BJ (cell line): ENCODE measurements around the gene VSX2. TPM values are rescaled to one million over a fixed set of nuclear protein-coding genes. Genes with fewer than 3 reads are reported as not detected.

ENCODE experiments used
- CTCF ChIA-PET: fragments of 350-600 bp; formaldehyde crosslinking; extraction: SDS; loops from one replicate; lab custom pipeline; 2021; ENCODE audit warnings: antibody characterized with exemption, inconsistent platforms; lab: Yijun Ruan, JAX
- POLR2A ChIA-PET: fragments of 300-600 bp; sonication (Branson Sonifier 250); formaldehyde crosslinking; extraction: SDS; loops from one replicate; lab custom pipeline; 2021; ENCODE audit warnings: antibody characterized with exemption; lab: Charles Lee
- DNase-seq: peaks from one replicate; pipeline ENCODE4 v3.0.0-alpha.2; 2011; ENCODE audit warnings: low read depth
- H3K27me3 ChIP-seq: 2 replicates; pipeline ENCODE4 v1.6.0; 2011; ENCODE audit warnings: low read length; ENCODE audit not compliant: control insufficient read depth, insufficient read depth
- H3K36me3 ChIP-seq: 2 replicates; pipeline ENCODE4 v1.5.1; 2011; ENCODE audit warnings: low read length; ENCODE audit not compliant: control insufficient read depth, insufficient read depth
- H3K4me3 ChIP-seq: 2 replicates; pipeline ENCODE4 v1.5.1; 2011; ENCODE audit warnings: low read depth, mild to moderate bottlenecking, control low read depth, low read length
- CTCF ChIP-seq: IDR thresholded peaks from 2 replicates; pipeline ENCODE4 v1.5.1; 2011; ENCODE audit warnings: low read depth, mild to moderate bottlenecking, control low read depth, inconsistent platforms, low read length, moderate library complexity; ENCODE audit not compliant: insufficient read depth
- polyA plus RNA-seq: library from polyadenylated mRNA; depleted of rRNA; stranded (reverse); fragments of >200 nt; gene quantifications from 2 replicates; pipeline ENCODE4 v1.2.3, GENCODE V29; 2011

Gene VSX2
- polyA plus RNA-seq, 1 experiment = not detected

- Histone ChIP-seq H3K27me3 (peaks cover 34% of the 10 kb centered on the region), H3K36me3 (no peaks in the 10 kb centered on the region), H3K4me3 (no peak overlapping the region)
- no peak for TF ChIP-seq CTCF
- DNase-seq = no peak
- POLR2A ChIA-PET = no interaction called here
- CTCF ChIA-PET = interaction anchor here (0.9 to 2.2 kb wide), 5 partner anchors 9 to 136 kb away, joined by 3 to 9 read pairs (median 4); no protein-coding TSS in a partner anchor
These were observed 8.8 kb downstream of the VSX2 start for GRCh38 chr14:74248017-74248416.

- CTCF ChIA-PET = interaction anchor here (0.6 to 3.5 kb wide), 6 partner anchors 8 to 194 kb away, joined by 3 to 23 read pairs (median 6); no protein-coding TSS in a partner anchor
- POLR2A ChIA-PET = no interaction called here
- DNase-seq = no peak
- peaks cover 26% of the 10 kb centered on the region for H3K27me3 ChIP-seq
- H3K4me3 ChIP-seq = no peak overlapping the region
- no peaks in the 10 kb centered on the region for H3K36me3 ChIP-seq
- no peak for TF ChIP-seq CTCF
These were observed 10.5 kb downstream of the VSX2 start for GRCh38 chr14:74249433-74250375.

DNA sequence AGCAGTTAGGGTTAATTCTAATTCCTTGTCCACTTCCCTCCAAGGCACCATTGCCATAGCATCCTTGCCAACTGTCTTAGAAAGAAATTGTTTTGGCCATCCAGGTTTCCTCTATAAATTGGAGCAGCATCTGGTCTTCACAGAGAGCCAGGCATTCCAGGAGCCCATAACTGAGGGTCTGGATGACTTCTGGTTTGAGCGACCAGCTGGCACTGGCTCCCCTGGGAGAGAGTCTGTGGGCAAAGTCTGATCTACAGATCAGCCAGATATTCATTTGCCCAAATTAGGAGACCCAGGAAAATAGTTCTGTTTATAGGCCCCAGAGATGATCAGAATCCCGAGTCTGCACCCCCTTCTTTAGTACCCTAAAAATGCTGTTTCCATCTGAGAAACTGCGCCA lies 16.0 kb downstream of the VSX2 start:
- no peak for TF ChIP-seq CTCF
- ChIA-PET CTCF (interaction anchor here (1.4 kb wide), 1 partner anchor 12 kb away, joined by 4 read pairs; no protein-coding TSS in a partner anchor), POLR2A (no interaction called here)
- H3K4me3 ChIP-seq = no peak overlapping the region
- peaks cover 21% of the 10 kb centered on the region for H3K27me3 ChIP-seq
- no peak for DNase-seq
- H3K36me3 ChIP-seq = no peaks in the 10 kb centered on the region

GRCh38 chr14:74257078-74257940 lies 18.1 kb downstream of the VSX2 start:
- H3K36me3 ChIP-seq = no peaks in the 10 kb centered on the region
- CTCF ChIA-PET = interaction anchor here (0.6 to 3.0 kb wide), 22 partner anchors 8 to 173 kb away, joined by 3 to 21 read pairs (median 5); partner anchors contain the start of genes ALDH6A1 and VSX2
- POLR2A ChIA-PET = no interaction called here
- DNase-seq = no peak
- TF ChIP-seq CTCF = peak; percentile 60
- H3K27me3 ChIP-seq = peaks cover 21% of the 10 kb centered on the region
- peak overlapping the region; percentile 37 for H3K4me3 ChIP-seq
